Endothelial cell of umbilical vein (primary cell): ENCODE measurements around the gene TRPM8. TPM values are rescaled to one million over a fixed set of nuclear protein-coding genes. Genes with fewer than 3 reads are reported as not detected.

Experiments
- BruUV-seq: library from RNA; stranded (reverse); fragments of 400-500 nt; replicated peaks from 2 replicates; lab custom pipeline; 2021; lab: Mats Ljungman, UMichigan
- CTCF ChIA-PET: fragments of 300-600, 350-600 bp; sonication (Branson Sonifier 250); formaldehyde crosslinking; loops from one replicate; lab custom pipeline; 2021; ENCODE audit warnings: antibody characterized with exemption, inconsistent platforms; lab: Charles Lee
- POLR2A ChIA-PET: fragments of 300-600, 350-600 bp; sonication (Branson Sonifier 250); formaldehyde crosslinking; loops from one replicate; lab custom pipeline; 2021; ENCODE audit warnings: antibody characterized with exemption, inconsistent platforms; lab: Charles Lee
- DNase-seq: peaks from one replicate; pipeline ENCODE4 v3.0.0-alpha.2; 2011; ENCODE audit warnings: low read depth, low spot score
- FAIRE-seq: peaks from 2 replicates; lab custom pipeline; 2011; peaks lifted over from hg19 to GRCh38; lab: Jason Lieb, UNC
- H2AFZ ChIP-seq: 2 replicates; pipeline ENCODE4 v1.6.0; 2012; ENCODE audit warnings: low read depth, low read length, control low read depth, inconsistent platforms
- H3K27ac ChIP-seq: 2 replicates; pipeline ENCODE4 v1.5.1; 2011; ENCODE audit warnings: low read depth, mild to moderate bottlenecking, control low read depth, low read length, moderate library complexity; ENCODE audit not compliant: insufficient read depth
- H3K27me3 ChIP-seq, 2 experiments: 2 replicates each; pipeline versions ENCODE4 v1.6.0 to v1.6.1; 2011; ENCODE audit warnings: low read length in 2 of 2, mixed read lengths in 1 of 2; ENCODE audit not compliant: control insufficient read depth in 2 of 2, insufficient read depth in 2 of 2
- H3K36me3 ChIP-seq, 2 experiments: 2 replicates in 1 of 2; 3 replicates in 1 of 2; pipeline ENCODE4 v1.5.1; 2011; ENCODE audit warnings: low read length in 2 of 2, mild to moderate bottlenecking in 1 of 2, moderate library complexity in 1 of 2; ENCODE audit not compliant: control insufficient read depth in 2 of 2, insufficient read depth in 2 of 2; ENCODE audit errors: extremely low read depth in 1 of 2
- H3K4me1 ChIP-seq: 3 replicates; pipeline ENCODE4 v1.5.1; 2011; ENCODE audit warnings: mild to moderate bottlenecking, low read length; ENCODE audit not compliant: control insufficient read depth, insufficient read depth; ENCODE audit errors: extremely low read depth
- H3K4me2 ChIP-seq: 2 replicates; pipeline ENCODE4 v1.6.1; 2011; ENCODE audit warnings: low read length, control low read depth, mixed read lengths; ENCODE audit not compliant: insufficient read depth
- H3K4me3 ChIP-seq, 3 experiments: fragments of 200-600 bp in 1 of 3; sonication (generic), shearing (Covaris generic) in 1 of 3; replicated peaks in 1 of 3; 2 replicates each; pipeline ENCODE4 v1.5.1; 2011 to 2016; ENCODE audit warnings: control low read depth in 3 of 3, low read length in 3 of 3, mild to moderate bottlenecking in 2 of 3, inconsistent platforms in 1 of 3, low read depth in 1 of 3, moderate library complexity in 1 of 3; ENCODE audit not compliant: insufficient read depth in 1 of 3
- H3K79me2 ChIP-seq: 2 replicates; pipeline ENCODE4 v1.6.0; 2012; ENCODE audit warnings: low read length, inconsistent platforms; ENCODE audit not compliant: control insufficient read depth, insufficient read depth
- H3K9ac ChIP-seq: replicated peaks from 2 replicates; pipeline ENCODE3; 2011; ENCODE audit warnings: low read length, control low read depth; ENCODE audit not compliant: insufficient read depth; ENCODE audit errors: extremely low read depth
- H3K9me1 ChIP-seq: replicated peaks from 3 replicates; pipeline ENCODE4 v1.6.0; 2011; ENCODE audit warnings: mild to moderate bottlenecking, low read length; ENCODE audit not compliant: control insufficient read depth, insufficient read depth; ENCODE audit errors: extremely low read depth
- H3K9me3 ChIP-seq: replicated peaks from 2 replicates; pipeline ENCODE4 v1.5.1; 2012; ENCODE audit warnings: low read length, inconsistent platforms; ENCODE audit not compliant: control insufficient read depth, insufficient read depth
- H4K20me1 ChIP-seq: replicated peaks from 2 replicates; pipeline ENCODE3; 2011; ENCODE audit warnings: mild to moderate bottlenecking, low read length; ENCODE audit not compliant: control insufficient read depth, insufficient read depth; ENCODE audit errors: extremely low read depth
- EZH2 ChIP-seq: IDR thresholded peaks from 2 replicates; pipeline ENCODE4 v1.6.1; 2012; ENCODE audit warnings: borderline replicate concordance, low read depth, mild to moderate bottlenecking, moderate library complexity, low read length, inconsistent platforms; ENCODE audit not compliant: severe bottlenecking
- FOS ChIP-seq: IDR thresholded peaks from 2 replicates; pipeline ENCODE4 v1.6.1; 2011; ENCODE audit warnings: mild to moderate bottlenecking, low read length, moderate library complexity, borderline replicate concordance; ENCODE audit not compliant: insufficient read depth
- GATA2 ChIP-seq: IDR thresholded peaks from 2 replicates; pipeline ENCODE4 v1.7.0; 2011; ENCODE audit warnings: low read depth, mild to moderate bottlenecking, moderate library complexity, mixed read lengths, low read length; ENCODE audit not compliant: insufficient read length, insufficient read depth
- MYC ChIP-seq: IDR thresholded peaks from one replicate; pipeline ENCODE4 v1.6.1; 2011; ENCODE audit warnings: mild to moderate bottlenecking, low read depth, low read length
- POLR2A ChIP-seq: IDR thresholded peaks from 2 replicates; pipeline ENCODE4 v1.6.1; 2012; ENCODE audit warnings: low read depth, mild to moderate bottlenecking, control low read depth, low read length
- POLR2AphosphoS5 ChIP-seq: IDR thresholded peaks from 2 replicates; pipeline ENCODE4 v1.6.1; 2012; ENCODE audit warnings: low read depth, mild to moderate bottlenecking, control low read depth, low read length, moderate library complexity; ENCODE audit not compliant: insufficient read depth
- dilution Hi-C: fragments of 300-500 bp; cut with MboI; formaldehyde crosslinking; loops from one replicate; pipeline ENCODE4 v1.15.0; 2019; ENCODE audit warnings: low sequenced_read_pairs; ENCODE audit not compliant: extremely low pct_ligation_motif_present
- intact Hi-C: fragments of 100-400 bp; cut with micrococcal nuclease; formaldehyde crosslinking; loops from one replicate; pipeline ENCODE4 v1.10.0; 2022
- polyA plus RNA-seq, 4 experiments: library from polyadenylated mRNA; depleted of rRNA in 3 of 4; stranded (reverse) in 3 of 4; unstranded in 1 of 4; fragments of >200 nt; gene quantifications; 2 replicates each; pipeline versions ENCODE4 v1.2.1 to v1.2.3, GENCODE V29; 2011 to 2012; ENCODE audit warnings: missing spikeins in 1 of 4
- total RNA-seq: library from RNA; stranded (reverse); gene quantifications from 2 replicates; pipeline ENCODE4 v1.2.3, GENCODE V29; 2021
- TF ChIP-seq, protein P1 (sequence below): IDR thresholded peaks from 2 replicates; pipeline ENCODE4 v1.6.1; 2011; ENCODE audit not compliant: insufficient read depth, insufficient read length
- TF ChIP-seq, protein P2 (sequence below), 2 donors: IDR thresholded peaks; 1 replicate in 1 of 2; 2 replicates in 1 of 2; pipeline ENCODE4 v1.5.1; 2011; ENCODE audit warnings: low read length in 2 of 2, mild to moderate bottlenecking in 2 of 2, moderate library complexity in 2 of 2, control low read depth in 1 of 2, inconsistent platforms in 1 of 2, low read depth in 1 of 2; ENCODE audit not compliant: insufficient read depth in 1 of 2; ENCODE audit errors: extremely low read depth in 1 of 2

The TRPM8 gene
- total and polyA plus RNA-seq, 2 donors (not counting 3 experiments of a cell fraction or from before 2014, with no cell fraction given): not detected

DNA sequence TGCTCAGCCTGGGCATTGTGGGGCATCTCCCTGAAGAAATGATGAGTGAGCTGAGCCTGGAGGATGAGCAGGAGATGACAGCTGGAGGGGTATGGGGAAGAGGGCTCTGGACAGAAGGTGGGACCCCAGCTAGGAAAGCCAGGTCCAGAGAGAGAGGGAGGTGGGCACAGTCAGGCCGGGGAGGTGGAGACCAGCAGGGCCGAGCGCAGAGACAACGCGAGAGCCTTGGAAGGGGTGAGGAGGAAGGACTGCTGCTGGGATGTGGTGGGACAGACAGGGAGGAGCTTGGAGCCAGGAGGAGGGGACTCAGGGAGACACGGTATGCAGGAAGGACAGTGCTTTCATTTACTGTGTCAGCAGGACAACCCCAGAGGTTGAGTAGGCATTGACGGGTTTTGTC lies 8.2 kb downstream of the TRPM8 start:
- Histone ChIP-seq H3K4me2 (no peak overlapping the region), H2AFZ (no peak overlapping the region), H3K36me3 (no peaks in the 10 kb centered on the region), H3K9ac (no peak overlapping the region), H3K27ac (no peak overlapping the region), H3K27me3 (no peaks in the 10 kb centered on the region), H3K4me3 (no peak overlapping the region), H3K4me1 (no peaks in the 10 kb centered on the region), H4K20me1 (no peaks in the 10 kb centered on the region), H3K9me3 (no peaks in the 10 kb centered on the region), H3K79me2 (no peaks in the 10 kb centered on the region), H3K9me1 (no peaks in the 10 kb centered on the region)
- BruUV-seq: no TSS peak
- dilution Hi-C loops: no loop called here
- TF ChIP-seq, protein P1, sequence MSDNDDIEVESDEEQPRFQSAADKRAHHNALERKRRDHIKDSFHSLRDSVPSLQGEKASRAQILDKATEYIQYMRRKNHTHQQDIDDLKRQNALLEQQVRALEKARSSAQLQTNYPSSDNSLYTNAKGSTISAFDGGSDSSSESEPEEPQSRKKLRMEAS: no peak
- TF ChIP-seq MYC (no peak), FOS (no peak), GATA2 (no peak), EZH2 (no peak), POLR2AphosphoS5 (no peak), POLR2A (no peak)
- TF ChIP-seq, protein P2, sequence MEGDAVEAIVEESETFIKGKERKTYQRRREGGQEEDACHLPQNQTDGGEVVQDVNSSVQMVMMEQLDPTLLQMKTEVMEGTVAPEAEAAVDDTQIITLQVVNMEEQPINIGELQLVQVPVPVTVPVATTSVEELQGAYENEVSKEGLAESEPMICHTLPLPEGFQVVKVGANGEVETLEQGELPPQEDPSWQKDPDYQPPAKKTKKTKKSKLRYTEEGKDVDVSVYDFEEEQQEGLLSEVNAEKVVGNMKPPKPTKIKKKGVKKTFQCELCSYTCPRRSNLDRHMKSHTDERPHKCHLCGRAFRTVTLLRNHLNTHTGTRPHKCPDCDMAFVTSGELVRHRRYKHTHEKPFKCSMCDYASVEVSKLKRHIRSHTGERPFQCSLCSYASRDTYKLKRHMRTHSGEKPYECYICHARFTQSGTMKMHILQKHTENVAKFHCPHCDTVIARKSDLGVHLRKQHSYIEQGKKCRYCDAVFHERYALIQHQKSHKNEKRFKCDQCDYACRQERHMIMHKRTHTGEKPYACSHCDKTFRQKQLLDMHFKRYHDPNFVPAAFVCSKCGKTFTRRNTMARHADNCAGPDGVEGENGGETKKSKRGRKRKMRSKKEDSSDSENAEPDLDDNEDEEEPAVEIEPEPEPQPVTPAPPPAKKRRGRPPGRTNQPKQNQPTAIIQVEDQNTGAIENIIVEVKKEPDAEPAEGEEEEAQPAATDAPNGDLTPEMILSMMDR (IDR thresholded peaks at IDR 0.05; ENCODE audit: extremely low read depth in 1 of 2, insufficient read depth in 1 of 2, low read depth in 1 of 2, low read length in 2 of 2): no peak
- no peak for FAIRE-seq
- intact Hi-C loops: no loop called here
- ChIA-PET POLR2A (no interaction called here), CTCF (no interaction called here)
- DNase-seq: no peak
